Fibroblast of mammary gland (primary cell): ENCODE measurements around the gene ELMO2.

Experiments
- DNase-seq: peaks from one replicate; pipeline ENCODE4 v3.0.0-alpha.2; 2010; ENCODE audit warnings: low read depth
- H3K4me3 ChIP-seq: 2 replicates; pipeline ENCODE4 v1.5.1; 2011; ENCODE audit warnings: low read depth, mild to moderate bottlenecking, low read length, moderate library complexity; ENCODE audit not compliant: control insufficient read depth
- CTCF ChIP-seq: conservative IDR thresholded peaks from 2 replicates; pipeline ENCODE4 v1.5.1; 2011; ENCODE audit warnings: low read depth, low read length, inconsistent platforms; ENCODE audit not compliant: control insufficient read depth, insufficient read depth

The ELMO2 gene

GRCh38 chr20:46354920-46355654 lies 51.3 kb downstream of the ELMO2 start:
- no peak for TF ChIP-seq CTCF
- no peak for DNase-seq
- no peak overlapping the region for H3K4me3 ChIP-seq

- TF ChIP-seq CTCF: no peak
- DNase-seq: no peak
- H3K4me3 ChIP-seq: no peak overlapping the region
Measured at GRCh38 chr20:46354207-46354555, 52.2 kb downstream of the ELMO2 start.

GRCh38 chr20:46353500-46354206 lies 52.8 kb downstream of the ELMO2 start:
- TF ChIP-seq CTCF: no peak
- no peak for DNase-seq
- no peak overlapping the region for H3K4me3 ChIP-seq

- no peak for TF ChIP-seq CTCF
- H3K4me3 ChIP-seq: no peak overlapping the region
- no peak for DNase-seq
Measured at GRCh38 chr20:46352370-46352938, 54.0 kb downstream of the ELMO2 start.

GRCh38 chr20:46351357-46352058 lies 54.9 kb downstream of the ELMO2 start:
- no peak for DNase-seq
- no peak for TF ChIP-seq CTCF
- H3K4me3 ChIP-seq: no peak overlapping the region

- DNase-seq: no peak
- TF ChIP-seq CTCF: no peak
- no peak overlapping the region for H3K4me3 ChIP-seq
Measured at GRCh38 chr20:46350986-46351267, 55.5 kb downstream of the ELMO2 start.
